Choroid plexus epithelial cell (primary cell): Measurements from ENCODE around the gene MAN2B2.

Experiments
- DNase-seq: peaks from one replicate; pipeline ENCODE4 v3.0.0-alpha.2; 2010; ENCODE audit warnings: low read depth
- H3K4me3 ChIP-seq: 2 replicates; pipeline ENCODE4 v1.5.1; 2011; ENCODE audit warnings: low read depth, mild to moderate bottlenecking, control low read depth, low read length, moderate library complexity
- TF ChIP-seq, protein P1 (sequence below): conservative IDR thresholded peaks from 2 replicates; pipeline ENCODE4 v1.5.1; 2011; ENCODE audit warnings: low read depth, mild to moderate bottlenecking, control low read depth, inconsistent platforms, low read length, moderate library complexity

Gene MAN2B2

DNA sequence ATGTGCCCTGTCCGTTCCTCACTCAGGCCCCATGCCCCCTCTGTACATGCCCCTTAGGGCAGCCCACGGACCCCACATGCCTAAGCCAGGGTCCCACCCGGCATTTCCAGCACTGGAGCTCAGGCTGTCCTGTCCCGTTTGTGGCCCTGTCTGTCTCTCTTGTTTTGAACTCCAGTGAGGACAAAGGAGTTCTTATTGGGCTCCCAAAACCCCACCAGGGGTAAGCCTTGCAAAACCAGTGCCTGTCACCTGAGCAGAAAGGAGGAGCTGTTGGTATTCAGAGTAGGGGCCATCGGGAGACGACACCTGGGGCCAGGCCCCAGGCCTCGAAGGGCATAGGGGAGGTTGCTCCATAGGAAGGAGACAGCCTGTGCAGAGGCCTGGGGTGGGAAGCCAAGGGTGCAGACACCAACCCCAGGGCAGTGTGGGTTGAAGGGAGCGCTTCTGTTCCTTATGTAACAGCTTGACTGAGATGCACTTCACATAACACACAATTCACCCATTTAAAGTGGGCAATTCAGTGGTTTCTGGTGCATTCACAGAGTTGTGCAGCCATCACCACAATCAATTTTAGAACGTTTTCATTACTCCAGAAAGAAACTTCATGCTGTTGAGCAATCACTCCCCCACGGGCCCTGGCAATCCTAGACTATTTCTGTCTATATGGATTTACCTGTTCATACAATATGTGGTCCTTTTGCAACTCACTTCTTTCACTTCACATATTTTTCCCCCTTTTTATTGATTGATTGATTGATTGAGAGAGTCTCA, 31.7 kb downstream of the MAN2B2 start:
- TF ChIP-seq, protein P1, sequence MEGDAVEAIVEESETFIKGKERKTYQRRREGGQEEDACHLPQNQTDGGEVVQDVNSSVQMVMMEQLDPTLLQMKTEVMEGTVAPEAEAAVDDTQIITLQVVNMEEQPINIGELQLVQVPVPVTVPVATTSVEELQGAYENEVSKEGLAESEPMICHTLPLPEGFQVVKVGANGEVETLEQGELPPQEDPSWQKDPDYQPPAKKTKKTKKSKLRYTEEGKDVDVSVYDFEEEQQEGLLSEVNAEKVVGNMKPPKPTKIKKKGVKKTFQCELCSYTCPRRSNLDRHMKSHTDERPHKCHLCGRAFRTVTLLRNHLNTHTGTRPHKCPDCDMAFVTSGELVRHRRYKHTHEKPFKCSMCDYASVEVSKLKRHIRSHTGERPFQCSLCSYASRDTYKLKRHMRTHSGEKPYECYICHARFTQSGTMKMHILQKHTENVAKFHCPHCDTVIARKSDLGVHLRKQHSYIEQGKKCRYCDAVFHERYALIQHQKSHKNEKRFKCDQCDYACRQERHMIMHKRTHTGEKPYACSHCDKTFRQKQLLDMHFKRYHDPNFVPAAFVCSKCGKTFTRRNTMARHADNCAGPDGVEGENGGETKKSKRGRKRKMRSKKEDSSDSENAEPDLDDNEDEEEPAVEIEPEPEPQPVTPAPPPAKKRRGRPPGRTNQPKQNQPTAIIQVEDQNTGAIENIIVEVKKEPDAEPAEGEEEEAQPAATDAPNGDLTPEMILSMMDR: no peak
- no peak for DNase-seq
- no peak overlapping the region for H3K4me3 ChIP-seq

DNA sequence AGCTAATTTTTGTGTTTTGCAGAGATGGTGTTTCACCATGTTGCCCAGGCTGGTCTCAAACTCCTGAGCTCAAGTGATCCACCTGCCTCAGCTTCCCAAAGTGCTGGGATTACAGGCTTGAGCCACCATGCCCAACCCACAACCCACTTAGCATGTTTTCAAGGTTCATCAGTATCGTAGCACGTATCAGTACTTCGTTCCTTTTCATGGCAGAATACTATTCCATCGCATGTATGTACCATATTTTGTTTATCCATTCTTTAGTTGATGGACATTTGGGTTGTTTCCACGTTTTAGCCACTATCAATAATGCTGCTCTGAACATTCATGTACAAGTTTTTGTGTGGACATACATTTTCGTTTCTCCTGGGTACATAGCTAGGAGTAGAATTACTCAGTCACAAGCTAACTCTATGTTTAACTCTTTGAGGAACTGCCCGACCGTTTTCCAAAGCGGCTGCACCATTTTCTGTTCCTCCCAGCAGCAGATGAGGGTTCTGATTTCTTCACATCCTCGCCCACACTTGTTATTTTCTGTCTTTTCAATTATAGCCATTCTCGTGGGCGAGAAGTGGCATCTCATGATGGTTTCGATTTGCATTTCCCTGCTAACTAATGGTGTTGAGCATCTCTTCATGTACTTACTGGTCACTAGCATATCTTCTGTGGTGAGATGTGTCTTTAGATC, 32.5 kb downstream of the MAN2B2 start:
- TF ChIP-seq, protein P1: no peak
- H3K4me3 ChIP-seq: no peak overlapping the region
- no peak for DNase-seq

DNA sequence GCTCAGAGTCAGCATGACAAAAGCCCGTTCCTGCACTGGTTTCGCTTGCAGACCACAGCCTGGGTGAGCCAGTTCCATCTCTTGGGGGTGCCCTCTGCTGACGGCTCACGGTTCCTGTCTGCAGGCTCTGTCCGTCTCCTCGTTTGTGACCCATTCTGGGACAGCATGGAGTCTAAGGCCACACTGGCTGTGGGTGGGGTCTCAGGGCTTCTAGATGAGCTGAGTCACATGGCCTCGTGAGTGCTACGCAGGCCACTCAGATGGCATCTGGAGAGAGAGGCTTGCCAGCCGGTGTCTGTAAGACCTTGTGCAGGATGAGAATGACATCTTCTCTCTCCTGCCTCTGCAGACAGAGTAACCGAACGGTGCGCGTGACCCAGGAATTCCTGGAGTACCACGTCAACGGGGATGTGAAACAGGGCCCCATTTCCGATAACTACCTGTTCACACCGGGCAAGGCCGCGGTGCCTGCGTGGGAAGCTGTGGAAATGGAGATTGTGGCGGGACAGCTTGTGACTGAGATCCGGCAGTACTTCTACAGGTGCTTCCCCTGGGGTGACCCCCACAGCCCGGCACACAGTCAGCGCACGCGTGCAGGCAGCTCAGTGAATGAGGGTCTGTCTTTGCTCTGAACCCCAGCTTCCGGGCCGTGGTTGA, 33.9 kb downstream of the MAN2B2 start:
- TF ChIP-seq, protein P1: peak; percentile 38
- DNase-seq: peak; percentile 26
- no peak overlapping the region for H3K4me3 ChIP-seq

DNA sequence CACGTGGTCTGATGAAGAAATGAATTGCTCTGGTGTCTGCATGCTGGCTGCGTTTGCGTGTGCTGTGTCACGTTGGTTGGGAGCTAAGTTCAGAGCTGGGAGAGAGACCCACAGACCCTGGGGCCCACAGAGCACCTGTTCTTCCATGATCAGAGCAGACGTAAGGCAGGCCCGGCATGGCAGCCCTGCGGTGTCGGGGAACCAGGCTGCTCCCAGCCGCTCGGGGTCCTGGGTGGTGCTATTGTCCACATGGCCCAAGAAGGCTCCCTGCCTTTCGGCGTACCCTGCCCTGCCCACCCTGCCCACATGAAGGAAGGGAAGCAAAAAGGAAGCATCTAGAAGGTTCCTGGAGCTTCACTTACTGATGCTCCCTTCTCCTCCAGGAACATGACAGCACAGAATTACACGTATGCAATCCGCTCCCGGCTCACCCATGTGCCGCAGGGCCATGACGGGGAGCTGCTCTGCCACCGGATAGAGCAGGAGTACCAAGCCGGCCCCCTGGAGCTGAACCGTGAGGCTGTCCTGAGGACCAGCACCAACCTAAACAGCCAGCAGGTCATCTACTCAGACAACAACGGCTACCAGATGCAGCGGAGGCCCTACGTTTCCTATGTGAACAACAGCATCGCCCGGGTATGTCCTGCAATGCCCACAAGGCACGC, 34.6 kb downstream of the MAN2B2 start:
- TF ChIP-seq, protein P1: no peak
- DNase-seq: no peak
- no peak overlapping the region for H3K4me3 ChIP-seq

DNA sequence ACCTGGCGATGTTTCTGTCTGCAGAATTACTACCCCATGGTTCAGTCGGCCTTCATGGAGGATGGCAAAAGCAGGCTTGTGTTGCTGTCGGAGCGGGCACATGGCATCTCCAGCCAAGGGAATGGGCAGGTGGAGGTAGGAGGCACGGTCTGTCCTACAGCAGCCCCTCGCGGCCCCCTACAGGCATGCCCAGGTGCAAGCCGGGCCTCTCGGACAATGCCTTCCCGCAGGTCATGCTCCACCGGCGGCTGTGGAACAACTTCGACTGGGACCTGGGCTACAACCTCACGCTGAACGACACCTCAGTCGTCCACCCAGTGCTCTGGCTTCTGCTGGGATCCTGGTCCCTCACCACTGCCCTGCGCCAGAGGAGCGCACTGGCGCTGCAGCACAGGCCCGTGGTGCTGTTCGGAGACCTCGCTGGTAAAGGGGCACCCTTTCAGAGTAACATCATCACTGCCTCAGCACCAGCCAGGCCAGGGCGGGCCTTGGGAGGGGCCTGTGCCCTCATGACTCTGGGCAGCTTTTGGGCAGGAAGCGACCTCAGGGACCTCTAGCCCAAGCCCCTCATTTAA, 36.0 kb downstream of the MAN2B2 start:
- TF ChIP-seq, protein P1: no peak
- DNase-seq: no peak
- H3K4me3 ChIP-seq: no peak overlapping the region

DNA sequence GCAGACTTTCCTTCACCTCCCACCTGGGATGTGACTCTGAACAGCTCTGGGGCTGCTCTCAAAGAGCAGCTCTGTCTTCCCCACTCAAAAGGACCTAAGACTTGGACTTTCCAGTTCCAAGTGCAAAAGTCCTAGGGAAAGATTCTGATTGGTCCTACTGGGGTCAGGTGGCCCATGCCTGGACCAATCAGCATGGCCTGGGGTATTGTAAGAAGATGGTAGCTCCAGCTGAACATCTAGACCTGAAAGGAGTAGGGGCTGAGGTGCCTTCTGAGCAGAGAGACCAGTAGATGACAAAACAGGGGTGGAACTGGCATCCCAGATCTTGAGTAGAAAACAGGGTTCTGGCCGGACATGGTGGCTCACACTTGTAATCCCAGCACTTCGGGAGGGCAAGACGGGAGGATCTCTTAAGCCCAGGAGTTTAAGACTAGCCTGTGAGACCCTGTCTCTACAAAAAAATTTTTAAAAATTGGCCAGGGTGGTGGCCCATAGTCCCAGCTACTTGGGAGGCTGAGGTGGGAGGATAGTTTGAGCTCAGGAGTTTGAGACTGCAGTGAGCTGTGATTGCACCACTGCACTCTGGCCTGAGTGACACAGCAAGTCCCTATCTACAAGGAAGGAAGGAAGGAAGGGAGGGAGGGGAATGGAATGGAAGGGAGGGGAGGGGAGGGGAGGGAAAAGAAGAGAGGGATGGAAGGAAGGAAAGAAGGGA, 38.1 kb downstream of the MAN2B2 start:
- TF ChIP-seq, protein P1: no peak
- DNase-seq: no peak
- no peak overlapping the region for H3K4me3 ChIP-seq
